Ammon's horn (tissue), 1 donor: ENCODE data around the gene NME3.

Experiments
- DNase-seq: peaks from one replicate; pipeline ENCODE4 v3.0.0-alpha.2; 2016; ENCODE audit warnings: low spot score

The NME3 gene

GRCh38 chr16:1793578-1794220 lies 22.4 kb upstream of the NME3 start, which contains the start of gene IGFALS:
TSS of gene IGFALS (minus strand) at chr16:1793705. CDS start at chr16:1793652, 53 bp downstream.
- no peak for DNase-seq

GRCh38 chr16:1792836-1793577 lies 21.7 kb upstream of the NME3 start:
- DNase-seq: no peak

GRCh38 chr16:1791943-1792812 lies 20.8 kb upstream of the NME3 start:
- DNase-seq: no peak

GRCh38 chr16:1791256-1791942 lies 20.1 kb upstream of the NME3 start:
- no peak for DNase-seq

- no peak for DNase-seq
Measured at GRCh38 chr16:1790611-1791255, 19.4 kb upstream of the NME3 start.

GRCh38 chr16:1790261-1790610 lies 18.9 kb upstream of the NME3 start:
- DNase-seq: no peak

GRCh38 chr16:1789643-1790045 lies 18.3 kb upstream of the NME3 start:
- DNase-seq: no peak

- no peak for DNase-seq
Measured at GRCh38 chr16:1788708-1789100, 17.4 kb upstream of the NME3 start.

- DNase-seq: no peak
Measured at GRCh38 chr16:1788095-1788707, 16.9 kb upstream of the NME3 start.

- no peak for DNase-seq
Measured at GRCh38 chr16:1787322-1788094, 16.2 kb upstream of the NME3 start.

- no peak for DNase-seq
Measured at GRCh38 chr16:1787056-1787321, 15.6 kb upstream of the NME3 start.

- no peak for DNase-seq
Measured at GRCh38 chr16:1786242-1787055, 15.1 kb upstream of the NME3 start.

GRCh38 chr16:1785846-1786170 lies 14.5 kb upstream of the NME3 start:
- no peak for DNase-seq

GRCh38 chr16:1784977-1785845 lies 13.9 kb upstream of the NME3 start:
- no peak for DNase-seq

- DNase-seq: peak; percentile 100
Measured at GRCh38 chr16:1782408-1783264, 11.3 kb upstream of the NME3 start, which contains the start of the genes NUBP2 and SPSB3. TSS of gene NUBP2 (plus strand) at chr16:1782960. CDS start at chr16:1783021, 61 bp downstream. TSS of gene SPSB3 (minus strand) at chr16:1782571. CDS start at chr16:1781483, 1,088 bp downstream.

- DNase-seq: no peak
Measured at GRCh38 chr16:1781758-1782407, 10.5 kb upstream of the NME3 start.

GRCh38 chr16:1781254-1781653 lies 9.9 kb upstream of the NME3 start:
- DNase-seq: no peak
